NCI-H1694 (cell line): ENCODE results near the gene UNC119B.
"Not testable (repeated sequence)": the region's sequence is repeated elsewhere in the genome, so short reads cannot be mapped to it uniquely, and the experiment has no call there.

ENCODE experiments used
- DNase-seq: peaks from one replicate; lab custom pipeline; 2025; lab: John Stamatoyannopoulos, UW

Gene UNC119B

DNA sequence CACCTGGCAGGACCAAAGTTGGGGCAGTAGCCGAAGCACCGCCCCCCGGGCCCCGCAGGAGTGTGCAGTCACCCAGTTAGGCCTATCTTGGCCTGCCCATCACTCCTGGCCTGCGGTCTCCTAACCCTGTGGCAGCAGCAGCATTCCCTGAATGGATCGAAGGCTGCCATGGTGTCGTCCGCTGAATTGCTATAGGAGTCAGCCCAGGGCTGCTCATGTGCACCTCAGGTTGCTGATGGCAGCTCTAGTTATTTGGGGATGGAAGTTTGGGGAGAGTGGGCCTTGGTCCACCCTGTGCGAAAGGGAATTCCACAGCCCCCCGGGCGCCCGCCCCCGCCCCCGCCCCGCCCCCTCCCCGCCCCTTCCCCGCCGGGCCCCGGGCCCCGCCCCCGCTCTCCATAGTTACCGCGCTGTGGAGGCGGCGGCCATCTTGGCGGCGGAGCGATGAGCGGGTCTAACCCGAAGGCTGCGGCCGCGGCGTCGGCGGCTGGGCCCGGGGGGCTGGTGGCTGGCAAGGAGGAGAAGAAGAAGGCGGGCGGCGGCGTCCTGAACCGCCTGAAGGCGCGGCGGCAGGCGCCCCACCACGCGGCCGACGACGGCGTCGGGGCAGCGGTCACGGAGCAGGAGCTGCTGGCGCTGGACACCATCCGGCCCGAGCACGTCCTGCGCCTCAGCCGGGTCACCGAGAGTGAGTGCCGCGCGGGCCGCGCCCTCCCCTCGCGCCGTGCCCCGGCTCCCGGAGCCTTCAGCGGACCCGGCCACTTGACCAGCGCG is at the start of gene UNC119B:
Gene UNC119B, plus strand, starts transcription at position 428 of the 774 bp plus-strand sequence. Its CDS starts 17 bp downstream, at position 445.
- DNase-seq: no peak

DNA sequence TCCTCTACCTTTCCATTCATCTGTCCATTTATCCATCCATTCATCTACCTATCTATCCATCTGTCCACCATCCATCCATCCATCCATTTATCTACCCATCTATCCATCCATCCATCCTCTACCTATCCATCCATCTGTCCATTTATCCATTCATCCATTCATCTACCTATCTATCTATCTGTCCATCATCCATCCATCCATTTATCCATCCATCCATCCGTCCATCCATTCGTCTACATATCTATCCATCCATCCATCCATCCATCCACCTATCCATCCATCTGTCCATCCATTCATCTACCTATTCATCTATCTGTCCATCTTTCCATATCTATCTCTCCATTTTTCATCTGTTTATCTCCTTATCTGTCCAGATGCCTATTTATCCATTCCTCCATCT is 48.8 kb upstream of the UNC119B start:
- DNase-seq: no peak

DNA sequence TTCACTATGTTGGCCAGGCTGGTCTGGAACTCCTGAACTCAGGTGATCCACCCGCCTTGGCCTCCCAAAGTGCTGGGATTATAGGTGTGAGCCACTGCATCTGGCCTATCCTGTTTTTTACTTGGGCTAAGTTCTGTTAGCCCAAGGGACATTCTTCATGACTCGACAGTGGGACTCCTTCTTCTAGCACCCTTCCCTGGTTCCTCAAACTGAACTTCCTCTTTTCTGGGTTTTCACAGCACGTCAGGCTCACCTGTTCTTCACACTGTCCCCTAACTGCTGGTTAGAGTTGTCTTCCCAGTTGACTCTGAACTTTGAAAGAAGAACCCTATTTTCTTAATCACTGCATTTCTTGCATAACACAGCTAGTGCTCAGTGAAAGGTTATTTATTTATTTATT is 47.4 kb upstream of the UNC119B start:
- DNase-seq: no peak

DNA sequence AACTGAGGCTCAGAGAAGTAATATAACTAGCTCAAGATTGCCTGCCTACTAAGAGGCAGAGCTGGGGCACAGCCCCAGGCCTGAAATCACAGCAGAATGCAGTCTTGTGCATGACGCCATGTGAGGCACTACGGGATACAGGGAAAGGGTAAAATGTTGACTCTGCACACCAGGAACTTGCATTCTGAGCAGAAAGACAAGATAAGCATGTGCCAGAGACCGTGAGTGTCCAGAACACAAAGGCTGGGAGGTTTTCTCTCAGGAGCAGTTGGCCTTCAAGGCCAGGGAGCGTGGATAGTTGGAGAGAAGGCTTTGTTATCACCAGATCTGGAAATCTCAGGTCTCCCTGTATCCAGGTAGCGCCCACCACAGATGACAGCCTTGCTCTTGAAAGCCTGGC is 46.5 kb upstream of the UNC119B start:
- no peak for DNase-seq

DNA sequence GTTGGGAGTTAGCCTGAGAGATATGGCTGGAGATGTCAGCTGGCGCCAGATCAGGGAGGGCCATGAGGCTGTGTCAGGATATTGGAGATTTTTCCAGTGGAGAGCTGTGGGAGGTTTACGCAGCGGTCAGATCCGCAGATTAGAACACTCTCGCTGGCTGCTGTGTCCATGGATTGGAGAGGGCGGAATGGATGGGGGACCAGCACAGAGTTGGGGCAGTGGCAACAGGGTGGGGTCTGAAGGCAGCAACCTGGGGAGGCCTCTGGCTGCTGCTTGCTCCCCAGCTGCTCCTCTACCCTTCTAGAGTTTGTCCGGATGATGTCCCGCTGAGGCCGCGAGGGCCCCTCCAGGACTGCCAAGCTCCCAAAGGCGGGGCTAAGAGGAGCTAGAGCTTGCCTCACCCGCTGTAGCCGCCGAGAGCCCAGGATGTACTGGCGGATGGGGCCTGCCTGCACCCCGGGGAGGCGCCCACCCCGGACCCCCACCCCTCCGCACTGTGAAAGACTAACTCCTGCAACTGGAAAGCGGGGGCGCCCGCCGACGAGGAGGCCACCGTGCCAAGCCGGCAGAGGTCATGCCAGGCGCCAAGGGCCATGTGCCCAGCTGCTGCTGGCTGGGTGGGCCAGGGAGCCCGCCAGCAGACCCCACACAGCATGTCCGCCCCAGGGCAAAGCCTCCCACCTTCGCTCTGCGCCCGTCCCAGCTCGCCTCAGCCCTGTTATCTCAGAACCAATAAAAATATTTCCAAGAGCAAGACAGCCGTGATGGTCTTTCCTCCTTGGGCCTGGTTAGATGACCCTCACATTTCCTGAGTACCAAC is 43.5 kb upstream of the UNC119B start:
- DNase-seq: no peak

DNA sequence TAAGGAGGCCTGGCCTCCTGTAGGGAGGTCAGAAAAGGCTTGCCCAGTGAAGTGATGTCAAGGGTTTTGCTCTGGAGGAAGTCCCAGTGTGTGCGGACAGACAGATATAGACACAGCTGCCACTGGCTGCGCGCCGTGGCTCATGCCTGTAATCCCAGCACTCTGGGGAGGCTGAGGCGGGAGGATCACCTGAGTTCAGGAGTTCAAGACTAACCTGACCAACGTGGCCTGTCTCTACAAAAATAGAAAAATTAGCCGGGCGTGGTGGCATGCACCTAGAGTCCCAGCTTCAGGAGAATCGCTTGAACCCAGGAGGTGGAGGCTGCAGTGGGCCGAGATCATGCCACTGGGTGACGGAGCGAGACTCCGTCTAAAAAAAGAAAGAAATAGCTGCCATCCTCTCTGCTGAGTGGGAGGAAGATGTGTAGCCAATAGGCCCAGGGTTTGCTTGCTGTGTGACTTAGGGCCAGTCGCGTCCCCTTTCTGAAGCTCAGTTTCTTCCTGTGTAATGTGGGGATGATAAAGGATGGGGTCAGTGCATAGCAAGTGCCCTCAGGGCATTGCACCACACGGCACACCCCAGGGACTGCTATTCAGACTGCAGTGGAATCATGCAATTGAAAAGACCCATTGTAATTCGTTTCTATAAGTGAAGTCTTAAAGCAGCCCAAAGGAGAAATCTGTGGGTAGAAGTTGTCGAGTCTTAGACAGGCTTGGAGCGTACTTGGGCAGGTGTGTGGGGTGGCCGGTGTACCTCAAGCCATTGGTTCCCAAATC is 42.0 kb upstream of the UNC119B start:
- DNase-seq: no peak

DNA sequence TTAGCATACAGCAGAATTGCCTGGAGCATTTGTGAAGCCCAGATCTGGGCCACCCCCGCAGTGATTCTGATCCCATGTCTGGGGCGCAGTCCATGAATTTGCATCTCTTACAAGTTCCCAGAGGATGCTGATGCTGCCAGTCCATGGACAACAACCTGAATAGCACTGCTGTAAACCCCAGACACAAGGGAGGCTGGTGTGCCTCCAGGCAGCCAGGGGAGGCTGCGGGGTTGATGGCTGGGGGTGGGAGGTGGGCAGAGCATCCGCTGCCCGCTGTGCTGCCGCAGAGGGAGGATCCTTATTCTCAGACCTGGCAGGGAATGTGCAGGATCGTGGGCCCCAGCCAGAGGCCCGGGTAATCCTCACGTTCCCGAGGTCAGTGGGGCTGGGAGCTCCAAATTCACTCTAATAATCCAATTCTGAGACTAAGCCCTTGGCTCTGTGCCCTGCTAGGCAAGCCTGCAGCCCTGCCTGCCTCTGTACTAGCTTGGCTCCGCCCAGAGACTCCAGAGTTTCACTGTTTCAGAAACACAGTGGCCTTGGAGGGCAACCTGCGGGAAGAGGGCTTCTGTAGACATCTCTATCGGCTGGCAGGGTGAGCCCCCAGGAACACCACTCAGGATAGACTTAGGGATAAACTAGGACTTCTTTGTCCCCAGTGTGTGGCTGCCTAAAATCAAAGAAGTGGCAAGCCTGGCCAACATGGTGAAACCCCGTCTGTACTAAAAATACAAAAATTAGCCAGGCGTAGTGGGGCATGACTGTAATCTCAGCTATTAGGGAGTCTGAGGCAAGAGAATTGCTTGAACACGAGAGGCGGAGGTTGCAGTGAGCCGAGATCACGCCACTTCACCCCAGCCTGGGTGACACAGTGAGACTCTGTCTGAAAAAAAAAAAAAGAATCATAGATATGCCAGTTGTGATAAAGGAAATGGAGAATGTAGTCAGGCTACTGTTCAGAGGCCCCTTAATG is 41.1 kb upstream of the UNC119B start:
- DNase-seq: no peak

DNA sequence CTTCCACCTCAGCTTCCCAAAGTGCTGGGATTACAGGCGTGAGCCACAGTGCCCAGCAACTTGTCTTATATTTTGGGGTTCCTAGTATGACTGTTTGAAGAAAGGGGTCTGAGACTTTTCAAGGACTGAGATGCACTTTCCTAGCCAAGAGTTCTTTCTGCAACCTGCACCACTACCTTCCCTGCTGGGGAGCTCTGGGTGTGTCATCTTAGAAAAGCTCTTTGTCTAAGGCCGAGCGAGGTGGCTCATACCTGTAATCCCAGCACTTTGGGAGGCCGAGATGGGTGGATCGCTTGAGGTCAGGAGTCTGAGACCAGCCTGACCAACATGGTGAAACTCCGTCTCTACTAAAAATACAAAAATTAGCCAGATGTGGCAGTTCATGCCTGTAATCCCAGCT is 40.0 kb upstream of the UNC119B start:
- not testable (repeated sequence) for DNase-seq

DNA sequence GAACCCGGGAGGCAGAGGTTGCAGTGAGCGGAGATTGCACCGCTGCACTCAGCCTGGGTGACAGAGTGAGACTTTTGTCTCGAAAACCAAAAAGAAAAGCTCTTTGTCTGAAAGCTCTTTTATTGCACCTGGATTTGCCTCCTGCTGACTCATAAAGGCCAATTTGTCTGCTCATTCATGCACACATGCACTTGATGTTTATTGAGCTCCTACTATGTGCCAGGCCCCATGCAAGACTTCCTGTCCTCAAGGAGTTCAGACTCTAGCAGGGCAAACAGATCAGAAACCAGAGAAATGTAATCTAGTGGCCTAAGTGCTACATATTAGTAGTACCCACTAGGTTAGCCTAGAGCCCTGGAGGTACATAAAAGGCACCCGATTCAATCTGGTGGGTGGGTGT is 39.6 kb upstream of the UNC119B start:
- DNase-seq: no peak

DNA sequence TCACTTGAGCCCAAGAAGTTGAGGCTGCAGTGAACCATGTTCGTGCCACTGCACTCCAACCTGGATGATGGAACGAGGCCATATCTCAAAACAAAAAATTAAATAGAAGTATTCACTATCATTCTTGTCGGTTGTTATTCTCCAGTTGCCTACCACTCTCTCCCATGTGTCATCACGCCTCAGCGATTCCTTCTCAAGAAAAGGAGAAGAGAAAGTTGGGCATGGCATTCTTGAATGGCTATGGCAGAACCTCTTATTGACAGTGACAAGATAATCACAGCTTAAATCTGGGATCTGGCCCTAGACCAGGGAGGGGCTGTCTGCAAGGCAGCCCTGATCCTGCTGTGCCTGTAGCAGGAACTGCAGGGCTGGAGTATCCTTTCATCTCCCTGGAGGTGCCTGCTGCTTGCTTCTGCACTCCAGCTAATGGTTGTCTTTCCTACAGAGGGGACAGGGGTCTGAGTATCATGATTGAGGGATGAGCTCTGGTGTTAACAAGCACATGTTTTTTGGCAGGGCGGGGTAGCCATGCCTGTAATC is 36.1 kb upstream of the UNC119B start:
- DNase-seq: no peak

DNA sequence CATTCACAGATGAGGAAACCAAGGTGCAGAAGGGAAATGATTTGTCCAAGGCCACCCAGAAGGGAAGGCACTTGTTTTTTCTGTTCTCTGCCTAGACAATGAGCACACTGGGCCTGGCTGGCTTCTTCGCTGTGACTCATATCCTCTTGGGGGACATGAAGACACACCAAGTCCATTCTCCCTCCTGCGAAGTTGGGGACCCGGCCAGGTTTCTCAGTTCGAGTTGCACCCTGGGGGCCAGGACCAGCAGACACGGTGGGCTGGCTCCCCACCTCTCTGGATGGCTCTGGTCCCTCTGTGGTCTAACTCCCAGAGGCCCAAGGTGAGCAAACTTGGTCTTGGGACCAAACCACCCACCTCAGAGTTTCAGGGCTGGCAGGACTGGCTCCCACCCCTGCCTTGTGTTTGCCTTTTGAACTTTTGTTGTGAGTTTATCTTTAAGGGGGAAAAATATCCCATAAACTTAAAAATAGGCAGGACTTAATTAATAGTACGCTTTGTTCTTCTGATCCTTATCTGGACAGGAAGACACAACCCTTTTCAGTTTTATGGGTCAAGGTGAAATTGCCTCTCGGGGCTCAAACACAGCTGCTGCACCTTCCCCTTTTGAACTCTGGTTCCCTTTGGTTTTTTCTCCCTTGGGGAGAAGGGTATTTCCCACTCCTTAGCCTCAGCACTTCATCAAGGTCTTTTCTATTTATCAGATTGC is 32.3 kb upstream of the UNC119B start:
- DNase-seq: no peak

DNA sequence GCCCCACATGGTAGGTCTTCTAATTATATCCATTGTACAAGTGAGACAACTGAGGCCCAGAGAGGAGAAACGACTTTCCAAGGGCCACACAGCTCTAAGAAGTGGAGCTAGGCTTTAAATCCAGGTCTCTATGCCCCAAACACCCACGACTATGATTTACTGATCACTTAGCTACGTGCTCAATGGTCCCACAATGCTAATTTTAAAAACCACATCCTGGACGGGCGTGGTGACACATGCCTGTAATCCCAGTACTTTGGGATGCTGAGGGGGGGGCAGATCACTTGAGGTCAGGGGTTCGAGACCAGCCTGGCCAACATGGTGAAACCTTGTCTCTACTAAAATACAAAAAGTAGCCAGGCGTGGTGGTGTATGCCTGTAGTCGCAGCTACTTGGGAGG is 31.7 kb upstream of the UNC119B start:
- DNase-seq: no peak

DNA sequence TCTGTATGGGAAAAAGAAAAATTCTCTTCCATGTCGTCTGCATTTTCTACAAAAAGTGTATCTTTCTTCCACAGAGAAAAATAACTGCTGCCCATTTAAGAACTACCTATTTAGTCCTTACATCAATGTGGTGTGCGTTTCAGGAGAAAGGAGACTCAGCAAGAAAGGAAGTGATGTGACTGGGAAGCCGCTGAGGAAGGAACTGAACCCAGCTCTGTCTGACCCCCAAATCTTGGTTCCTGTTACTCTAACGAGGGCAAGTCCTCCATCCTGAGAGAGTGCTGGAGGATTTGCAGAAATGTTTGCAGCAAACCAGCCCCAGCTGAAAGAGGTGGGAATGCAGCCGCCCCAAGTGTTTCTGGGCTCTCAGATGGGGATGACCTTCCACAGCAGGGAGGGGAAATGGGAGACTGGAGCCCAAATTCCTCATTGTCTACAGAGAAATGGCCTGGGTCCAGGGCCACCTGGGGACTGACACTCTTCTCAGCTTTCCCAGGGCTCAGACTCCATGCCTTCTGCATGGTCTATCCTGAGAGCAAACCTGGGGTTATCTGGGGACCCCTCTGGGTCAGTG is 30.0 kb upstream of the UNC119B start:
- DNase-seq: no peak

DNA sequence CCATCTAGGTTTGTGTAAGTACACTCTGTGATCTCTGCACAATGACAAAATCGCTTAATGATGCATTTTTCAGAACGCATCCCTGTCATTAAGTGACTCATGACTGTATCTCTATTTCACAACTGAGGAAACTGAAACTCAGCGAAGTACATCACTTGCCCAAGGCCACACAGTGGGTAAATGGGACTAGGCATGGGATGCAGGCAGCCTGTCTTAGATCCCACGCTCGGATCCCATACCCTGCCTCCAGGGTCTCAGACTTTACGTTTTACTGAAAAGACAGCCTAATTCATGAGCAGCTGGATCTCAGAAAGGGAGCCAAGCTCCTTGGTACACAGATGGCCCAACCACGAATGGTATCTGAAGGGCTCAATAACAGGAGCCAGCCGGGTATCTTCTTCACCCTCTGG is 25.7 kb upstream of the UNC119B start:
- no peak for DNase-seq

DNA sequence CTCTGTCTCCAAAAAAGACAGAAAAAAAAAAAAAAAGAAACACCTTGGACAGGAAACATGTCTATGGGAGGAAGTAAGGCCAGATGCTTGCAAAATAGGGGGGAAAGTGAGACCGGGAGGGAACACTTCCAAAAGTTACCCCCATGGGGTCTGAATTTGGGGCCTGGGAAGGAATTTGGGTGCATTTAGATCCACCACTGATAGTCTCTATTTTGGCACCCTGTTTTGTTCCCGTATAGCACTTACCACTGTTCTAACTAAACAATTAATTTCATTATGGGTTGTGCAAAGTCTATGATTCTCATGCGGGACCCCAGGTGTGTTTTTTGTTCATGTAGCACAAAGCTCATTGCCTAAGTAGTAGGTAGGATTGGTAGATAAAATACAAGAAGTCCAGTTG is 24.7 kb upstream of the UNC119B start:
- DNase-seq: no peak

DNA sequence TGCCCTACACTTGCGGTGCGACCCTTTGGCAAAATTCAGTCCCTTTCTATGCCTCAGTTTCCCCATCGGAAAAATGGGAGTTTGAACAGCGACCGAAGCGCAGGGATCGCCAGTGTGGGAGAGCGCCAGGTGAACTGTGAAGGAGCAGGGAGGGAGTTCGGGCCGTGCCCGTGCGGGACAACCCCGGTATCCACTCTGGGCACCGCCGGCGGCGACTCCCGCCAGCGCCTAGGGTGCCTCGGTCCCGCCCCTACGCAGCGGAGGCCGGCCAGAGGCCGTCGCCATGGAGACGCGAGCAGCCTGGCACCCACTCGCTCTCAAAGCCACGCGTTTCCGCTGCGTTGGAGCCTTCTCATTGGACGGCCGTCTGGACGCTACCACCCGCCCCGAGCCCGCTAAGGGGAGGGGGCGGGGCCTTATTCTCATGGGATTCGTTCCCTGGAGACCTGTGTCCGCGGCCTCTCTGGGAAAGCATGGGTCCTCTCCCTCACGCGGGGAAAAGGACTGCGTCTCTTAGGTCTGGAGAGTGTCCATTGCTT is 24.0 kb upstream of the UNC119B start:
- peak; percentile 81 for DNase-seq

DNA sequence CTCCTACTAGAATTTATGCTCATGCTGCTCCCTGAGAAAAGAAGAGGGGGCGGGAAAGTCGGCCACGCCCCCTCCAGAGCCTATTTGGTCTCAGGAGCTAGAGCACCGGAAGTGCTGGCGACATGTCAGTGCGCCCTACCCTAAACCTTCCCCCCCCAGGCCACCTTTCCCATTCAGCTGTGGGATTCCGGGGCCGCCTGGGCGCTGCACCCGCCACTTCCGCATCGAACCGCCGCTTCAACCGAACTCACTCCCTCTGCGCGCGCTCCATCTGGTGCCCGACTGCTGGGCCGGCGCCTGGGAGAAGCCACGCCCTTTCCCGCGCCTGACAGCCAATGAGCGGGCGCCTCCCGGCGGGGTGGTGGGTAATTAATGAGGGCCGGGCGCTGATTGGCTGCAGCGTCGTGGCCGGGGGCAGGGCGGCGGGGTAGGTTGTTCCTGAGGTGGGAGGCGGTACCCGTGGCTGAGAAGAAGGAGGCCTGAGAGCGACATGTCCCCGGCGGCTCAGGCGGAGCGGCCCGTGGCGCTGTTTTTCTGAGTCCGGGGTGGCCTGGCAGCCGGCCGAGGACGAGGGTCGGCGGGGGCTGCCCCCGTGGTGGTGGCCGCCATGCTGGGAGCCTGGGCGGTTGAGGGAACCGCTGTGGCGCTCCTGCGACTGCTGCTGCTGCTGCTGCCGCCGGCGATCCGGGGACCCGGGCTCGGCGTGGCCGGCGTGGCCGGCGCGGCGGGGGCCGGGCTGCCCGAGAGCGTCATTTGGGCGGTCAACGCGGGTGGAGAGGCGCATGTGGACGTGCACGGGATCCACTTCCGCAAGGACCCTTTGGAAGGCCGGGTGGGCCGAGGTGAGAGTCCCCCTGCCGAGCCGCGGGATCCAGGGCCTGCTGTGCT is 23.3 kb upstream of the UNC119B start, which contains the start of gene MLEC:
Gene MLEC, plus strand, starts transcription at position 460 of the 888 bp plus-strand sequence. Its CDS starts 148 bp downstream, at position 608.
- DNase-seq: peak; percentile 97

DNA sequence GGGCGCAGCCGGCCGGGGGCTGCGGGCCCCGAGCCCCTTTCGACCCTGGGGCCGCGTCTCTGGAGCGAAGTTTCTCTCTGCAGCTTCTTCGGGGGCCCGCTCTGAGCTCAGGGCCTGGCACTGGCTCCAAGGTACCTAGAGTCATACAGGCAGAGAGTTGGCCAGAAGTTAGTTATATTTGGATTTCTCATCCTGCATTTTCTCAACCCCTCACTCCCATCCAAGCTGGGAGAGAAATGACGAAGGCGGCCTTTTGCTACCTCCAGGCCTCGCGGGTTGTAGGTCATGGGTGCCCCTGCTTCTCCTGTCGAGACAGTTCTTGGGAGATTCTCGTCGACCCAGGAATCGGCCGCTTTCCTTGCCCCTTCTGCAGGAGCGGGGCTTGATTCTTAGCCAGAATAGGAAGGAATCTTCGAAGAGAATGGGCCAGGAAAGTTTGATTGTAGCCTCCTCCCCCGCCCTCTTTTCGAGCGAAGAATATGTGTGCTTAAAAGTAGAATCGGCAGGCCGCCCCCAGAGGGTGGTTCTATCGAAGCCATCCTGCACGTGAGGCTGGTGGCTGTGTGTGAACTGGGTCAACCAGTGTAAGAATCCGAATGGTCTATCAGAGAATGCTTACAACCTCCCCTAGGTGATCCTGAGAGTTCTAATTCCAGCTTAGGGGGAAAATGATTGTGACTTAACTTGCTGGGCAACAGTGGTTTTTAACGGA is 22.5 kb upstream of the UNC119B start:
- no peak for DNase-seq
